Osteoblast (primary cell): ENCODE results near the gene ZSCAN25. TPM values are rescaled to one million over a fixed set of nuclear protein-coding genes. Genes with fewer than 3 reads are reported as not detected.

Experiments
- DNase-seq: peaks from one replicate; pipeline ENCODE4 v3.0.0; 2011; ENCODE audit warnings: low spot score, mixed read lengths; ENCODE audit not compliant: insufficient read length; ENCODE audit errors: missing footprints
- H2AFZ ChIP-seq: 2 replicates; pipeline ENCODE4 v1.6.0; 2011; ENCODE audit warnings: mild to moderate bottlenecking, low read length
- H3K27ac ChIP-seq: 2 replicates; pipeline ENCODE4 v1.5.1; 2011; ENCODE audit warnings: mild to moderate bottlenecking, low read depth, low read length, moderate library complexity
- H3K27me3 ChIP-seq: 2 replicates; pipeline ENCODE4 v1.6.0; 2012; ENCODE audit warnings: mild to moderate bottlenecking, control low read depth, inconsistent platforms, low read length, moderate library complexity; ENCODE audit not compliant: insufficient read depth
- H3K36me3 ChIP-seq: 2 replicates; pipeline ENCODE4 v1.5.1; 2011; ENCODE audit warnings: mild to moderate bottlenecking, low read length, control low read depth, moderate library complexity; ENCODE audit not compliant: insufficient read depth
- H3K4me1 ChIP-seq: 2 replicates; pipeline ENCODE4 v1.5.1; 2011; ENCODE audit warnings: mild to moderate bottlenecking, low read length, control low read depth, moderate library complexity; ENCODE audit not compliant: insufficient read depth
- H3K4me2 ChIP-seq: 2 replicates; pipeline ENCODE4 v1.6.0; 2011; ENCODE audit warnings: mild to moderate bottlenecking, low read length; ENCODE audit not compliant: insufficient read depth
- H3K4me3 ChIP-seq: fragments of 200-600 bp; sonication (generic); 3 replicates; pipeline ENCODE4 v1.5.1; 2012; ENCODE audit warnings: mild to moderate bottlenecking, low read length, inconsistent platforms; ENCODE audit not compliant: insufficient read depth
- H3K79me2 ChIP-seq: 2 replicates; pipeline ENCODE4 v1.6.0; 2012; ENCODE audit warnings: mild to moderate bottlenecking, low read length, control low read depth, inconsistent platforms; ENCODE audit not compliant: insufficient read depth
- H3K9me3 ChIP-seq: 2 replicates; pipeline ENCODE4 v1.5.1; 2011; ENCODE audit warnings: low read depth, low read length, control low read depth
- H4K20me1 ChIP-seq: 2 replicates; pipeline ENCODE4 v1.6.0; 2012; ENCODE audit warnings: mild to moderate bottlenecking, low read length, control low read depth; ENCODE audit not compliant: insufficient read depth
- total RNA-seq: library from RNA; depleted of rRNA; stranded (reverse); fragments of >200 nt; gene quantifications from 2 replicates; pipeline ENCODE4 v1.2.3, GENCODE V29; 2012
- TF ChIP-seq, protein P1 (sequence below): IDR thresholded peaks from 2 replicates; pipeline ENCODE4 v1.5.1; 2011; ENCODE audit warnings: mild to moderate bottlenecking, low read depth, low read length, moderate library complexity; ENCODE audit errors: extremely low read depth

Gene ZSCAN25
- total RNA-seq, 1 donor = 11.9 TPM

- Histone ChIP-seq H3K4me1 (no peaks in the 10 kb centered on the region), H3K4me2 (no peak overlapping the region), H3K9me3 (no peaks in the 10 kb centered on the region), H3K27ac (no peak overlapping the region), H2AFZ (no peak overlapping the region), H3K27me3 (no peaks in the 10 kb centered on the region), H4K20me1 (no peaks in the 10 kb centered on the region), H3K79me2 (no peaks in the 10 kb centered on the region), H3K4me3 (no peak overlapping the region), H3K36me3 (no peaks in the 10 kb centered on the region)
- TF ChIP-seq, protein P1, sequence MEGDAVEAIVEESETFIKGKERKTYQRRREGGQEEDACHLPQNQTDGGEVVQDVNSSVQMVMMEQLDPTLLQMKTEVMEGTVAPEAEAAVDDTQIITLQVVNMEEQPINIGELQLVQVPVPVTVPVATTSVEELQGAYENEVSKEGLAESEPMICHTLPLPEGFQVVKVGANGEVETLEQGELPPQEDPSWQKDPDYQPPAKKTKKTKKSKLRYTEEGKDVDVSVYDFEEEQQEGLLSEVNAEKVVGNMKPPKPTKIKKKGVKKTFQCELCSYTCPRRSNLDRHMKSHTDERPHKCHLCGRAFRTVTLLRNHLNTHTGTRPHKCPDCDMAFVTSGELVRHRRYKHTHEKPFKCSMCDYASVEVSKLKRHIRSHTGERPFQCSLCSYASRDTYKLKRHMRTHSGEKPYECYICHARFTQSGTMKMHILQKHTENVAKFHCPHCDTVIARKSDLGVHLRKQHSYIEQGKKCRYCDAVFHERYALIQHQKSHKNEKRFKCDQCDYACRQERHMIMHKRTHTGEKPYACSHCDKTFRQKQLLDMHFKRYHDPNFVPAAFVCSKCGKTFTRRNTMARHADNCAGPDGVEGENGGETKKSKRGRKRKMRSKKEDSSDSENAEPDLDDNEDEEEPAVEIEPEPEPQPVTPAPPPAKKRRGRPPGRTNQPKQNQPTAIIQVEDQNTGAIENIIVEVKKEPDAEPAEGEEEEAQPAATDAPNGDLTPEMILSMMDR = no peak
- no peak for DNase-seq
Measured at GRCh38 chr7:99599836-99600235, 16.9 kb upstream of the ZSCAN25 start.

GRCh38 chr7:99601656-99602310, 15.0 kb upstream of the ZSCAN25 start:
- H4K20me1 ChIP-seq = no peaks in the 10 kb centered on the region
- H3K4me2 ChIP-seq = no peak overlapping the region
- no peaks in the 10 kb centered on the region for H3K4me1 ChIP-seq
- no peak overlapping the region for H2AFZ ChIP-seq
- TF ChIP-seq, protein P1 = no peak
- H3K4me3 ChIP-seq = no peak overlapping the region
- H3K79me2 ChIP-seq = no peaks in the 10 kb centered on the region
- no peak overlapping the region for H3K27ac ChIP-seq
- H3K36me3 ChIP-seq = no peaks in the 10 kb centered on the region
- no peaks in the 10 kb centered on the region for H3K27me3 ChIP-seq
- H3K9me3 ChIP-seq = no peaks in the 10 kb centered on the region
- no peak for DNase-seq

- H2AFZ ChIP-seq = no peak overlapping the region
- no peaks in the 10 kb centered on the region for H3K79me2 ChIP-seq
- no peak for DNase-seq
- H3K4me3 ChIP-seq = no peak overlapping the region
- H3K36me3 ChIP-seq = no peaks in the 10 kb centered on the region
- H3K4me1 ChIP-seq = no peaks in the 10 kb centered on the region
- H3K4me2 ChIP-seq = no peak overlapping the region
- TF ChIP-seq, protein P1 = no peak
- H3K9me3 ChIP-seq = no peaks in the 10 kb centered on the region
- H3K27me3 ChIP-seq = no peaks in the 10 kb centered on the region
- no peak overlapping the region for H3K27ac ChIP-seq
- H4K20me1 ChIP-seq = no peaks in the 10 kb centered on the region
Measured at GRCh38 chr7:99605527-99605926, 11.2 kb upstream of the ZSCAN25 start.

GRCh38 chr7:99606531-99606930, 10.2 kb upstream of the ZSCAN25 start:
- Histone ChIP-seq H2AFZ (no peak overlapping the region), H3K9me3 (no peaks in the 10 kb centered on the region), H3K36me3 (no peaks in the 10 kb centered on the region), H3K4me1 (no peaks in the 10 kb centered on the region), H3K27ac (no peak overlapping the region), H3K27me3 (no peaks in the 10 kb centered on the region), H3K4me2 (no peak overlapping the region), H4K20me1 (no peaks in the 10 kb centered on the region), H3K4me3 (no peak overlapping the region), H3K79me2 (no peaks in the 10 kb centered on the region)
- TF ChIP-seq, protein P1 = no peak
- no peak for DNase-seq
